Brain microvascular endothelial cell (primary cell): ENCODE results near the gene PRRT4.

Experiments used
- DNase-seq: peaks from one replicate; pipeline ENCODE4 v3.0.0-alpha.2; 2020
- H3K27ac ChIP-seq: fragments of 250-450 bp; sonication (Bioruptor Pico); 2 replicates; pipeline ENCODE4 v1.5.1; 2020; ENCODE audit warnings: mild to moderate bottlenecking, moderate library complexity
- H3K27me3 ChIP-seq: fragments of 250-450 bp; sonication (Bioruptor Pico); replicated peaks from 2 replicates; pipeline ENCODE4 v1.5.1; 2020; ENCODE audit warnings: mild to moderate bottlenecking
- H3K36me3 ChIP-seq: fragments of 250-450 bp; sonication (Bioruptor Pico); replicated peaks from 2 replicates; pipeline ENCODE4 v1.5.1; 2020; ENCODE audit warnings: mild to moderate bottlenecking
- H3K4me3 ChIP-seq: 2 replicates; pipeline ENCODE4 v1.5.1; 2011; ENCODE audit warnings: low read depth, mild to moderate bottlenecking, control low read depth, low read length, moderate library complexity
- CTCF ChIP-seq: IDR thresholded peaks from 2 replicates; pipeline ENCODE4 v1.5.1; 2011; ENCODE audit warnings: low read depth, mild to moderate bottlenecking, moderate library complexity, low read length, control low read depth, inconsistent platforms; ENCODE audit errors: missing control alignments
- in situ Hi-C: cut with HindIII; loops from 2 replicates; pipeline ENCODE4 v1.10.0; 2017; ENCODE audit warnings: low sequenced_read_pairs, low pct_ligation_motif_present

The PRRT4 gene

DNA sequence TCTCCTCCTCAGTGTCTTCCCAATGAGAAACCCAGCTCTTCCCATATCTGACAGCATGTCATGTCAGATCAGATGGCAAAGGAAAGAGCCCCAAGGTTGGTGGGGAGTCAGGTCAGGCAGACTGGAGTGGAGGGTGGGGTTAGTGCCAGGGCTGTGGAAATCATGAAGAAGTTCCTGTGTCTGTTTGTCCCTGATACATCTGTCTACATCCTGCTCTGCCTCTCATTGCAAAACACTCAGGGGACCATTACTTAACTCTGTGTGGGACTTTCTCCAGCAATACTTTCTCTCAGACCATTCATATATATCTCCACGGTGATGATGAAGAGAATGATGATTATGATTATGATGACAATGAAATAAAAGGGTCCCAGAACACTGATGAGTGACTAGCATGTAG, 3.3 kb downstream of the PRRT4 start:
- no peak overlapping the region for H3K4me3 ChIP-seq
- H3K36me3 ChIP-seq = no peaks in the 10 kb centered on the region
- DNase-seq = no peak
- TF ChIP-seq CTCF = no peak
- peaks cover 60% of the 10 kb centered on the region for H3K27me3 ChIP-seq
- in situ Hi-C loops = no loop called here
- H3K27ac ChIP-seq = no peak overlapping the region

DNA sequence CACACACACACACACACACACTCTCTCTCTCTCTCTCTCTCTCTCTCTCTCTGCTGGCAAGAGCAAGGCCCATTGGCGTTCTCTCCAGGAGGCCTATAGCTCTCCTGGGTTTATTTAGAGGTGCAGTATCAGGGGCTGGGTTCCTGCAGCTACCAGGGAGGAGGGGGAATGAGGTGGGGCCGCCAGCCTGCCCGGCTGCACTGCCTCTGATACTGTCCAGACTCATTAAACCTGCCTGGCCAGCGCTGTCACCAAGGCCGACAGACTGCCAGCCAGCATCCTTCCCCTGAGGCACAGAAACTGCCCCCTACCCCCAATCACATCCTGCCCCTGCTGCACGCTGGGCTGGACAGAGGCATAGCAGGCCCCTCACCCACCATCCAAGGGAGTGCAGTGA, 4.3 kb downstream of the PRRT4 start:
- no peaks in the 10 kb centered on the region for H3K36me3 ChIP-seq
- H3K27ac ChIP-seq = no peak overlapping the region
- in situ Hi-C loops = no loop called here
- H3K4me3 ChIP-seq = no peak overlapping the region
- H3K27me3 ChIP-seq = peaks cover 60% of the 10 kb centered on the region
- DNase-seq = no peak
- no peak for TF ChIP-seq CTCF

DNA sequence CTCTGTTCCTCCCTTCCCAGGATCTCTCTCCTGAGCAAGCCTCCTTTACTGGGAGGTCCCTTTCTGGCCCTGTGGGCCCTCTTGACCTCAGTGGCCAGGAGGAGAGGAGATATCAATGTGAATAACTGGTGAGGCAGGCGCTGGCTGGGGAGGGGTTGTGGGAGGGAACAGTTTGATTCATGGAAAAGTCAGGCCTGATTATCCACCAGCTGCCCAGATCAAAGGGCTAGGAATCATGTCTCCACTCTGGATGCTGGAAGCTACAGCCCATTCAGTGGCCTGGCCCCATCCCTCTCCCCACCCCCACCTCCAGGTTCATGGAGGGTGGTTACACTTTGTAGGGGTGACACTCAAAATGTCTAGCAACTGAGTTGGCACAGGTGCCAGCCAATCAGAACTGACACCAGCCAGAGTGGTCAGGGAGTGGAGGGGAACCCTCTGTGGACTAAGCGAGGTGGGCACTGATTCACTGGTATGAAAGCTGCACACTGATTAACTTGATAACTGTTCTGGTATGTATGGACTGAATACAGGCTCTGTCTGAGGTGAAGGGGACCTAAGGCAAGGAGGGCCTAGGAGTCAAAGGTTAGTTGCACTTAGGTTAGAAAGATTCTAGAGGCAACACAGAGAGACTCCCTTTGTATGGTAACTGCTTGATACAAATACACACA, 4.8 kb downstream of the PRRT4 start:
- DNase-seq = no peak
- Histone ChIP-seq H3K27ac (no peak overlapping the region), H3K4me3 (no peak overlapping the region), H3K36me3 (no peaks in the 10 kb centered on the region), H3K27me3 (peaks cover 58% of the 10 kb centered on the region)
- no peak for TF ChIP-seq CTCF
- in situ Hi-C loops = no loop called here

GRCh38 chr7:128353610-128354009, 7.9 kb downstream of the PRRT4 start:
- in situ Hi-C loops = no loop called here

DNA sequence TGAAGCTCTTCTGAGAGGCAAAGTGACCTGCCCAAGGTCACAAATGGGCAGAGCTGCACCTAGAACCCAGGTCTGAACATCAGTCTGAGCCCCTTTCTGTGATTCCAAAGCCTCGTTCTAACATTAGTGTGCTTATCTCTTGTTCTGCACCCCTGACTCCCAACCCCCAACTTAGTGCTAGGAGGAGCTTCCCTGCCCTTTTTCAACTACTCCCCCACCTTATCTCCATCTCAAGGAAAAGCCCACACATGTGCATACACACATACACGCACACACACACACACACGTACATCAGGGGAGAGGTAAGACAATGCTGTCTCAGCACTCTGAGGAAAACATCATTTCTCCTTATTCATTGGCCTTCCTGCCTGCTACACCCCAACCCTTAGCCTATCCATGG, 8.3 kb downstream of the PRRT4 start:
- in situ Hi-C loops = no loop called here
- H3K4me3 ChIP-seq = no peak overlapping the region
- no peaks in the 10 kb centered on the region for H3K36me3 ChIP-seq
- peaks cover 68% of the 10 kb centered on the region for H3K27me3 ChIP-seq
- no peak for DNase-seq
- no peak overlapping the region for H3K27ac ChIP-seq
- TF ChIP-seq CTCF = no peak

More at GRCh38 chr7:128353610-128354009, 7.9 kb downstream of the PRRT4 start:
- TF ChIP-seq CTCF = no peak
- Histone ChIP-seq H3K27me3 (peaks cover 70% of the 10 kb centered on the region), H3K4me3 (no peak overlapping the region), H3K36me3 (no peaks in the 10 kb centered on the region), H3K27ac (no peak overlapping the region)
- no peak for DNase-seq

- Histone ChIP-seq H3K27ac (no peak overlapping the region), H3K27me3 (peaks cover 64% of the 10 kb centered on the region), H3K4me3 (no peak overlapping the region), H3K36me3 (no peaks in the 10 kb centered on the region)
- no peak for DNase-seq
- no peak for TF ChIP-seq CTCF
- in situ Hi-C loops = no loop called here
Observed at GRCh38 chr7:128352636-128353035, 8.9 kb downstream of the PRRT4 start.
